ENCODE data around the gene LAD1. TPM values are rescaled to one million over a fixed set of nuclear protein-coding genes. Genes with fewer than 3 reads are reported as not detected.

Gene LAD1
- total RNA-seq, 1 donor from 2014 or later: 1.2 TPM

DNA sequence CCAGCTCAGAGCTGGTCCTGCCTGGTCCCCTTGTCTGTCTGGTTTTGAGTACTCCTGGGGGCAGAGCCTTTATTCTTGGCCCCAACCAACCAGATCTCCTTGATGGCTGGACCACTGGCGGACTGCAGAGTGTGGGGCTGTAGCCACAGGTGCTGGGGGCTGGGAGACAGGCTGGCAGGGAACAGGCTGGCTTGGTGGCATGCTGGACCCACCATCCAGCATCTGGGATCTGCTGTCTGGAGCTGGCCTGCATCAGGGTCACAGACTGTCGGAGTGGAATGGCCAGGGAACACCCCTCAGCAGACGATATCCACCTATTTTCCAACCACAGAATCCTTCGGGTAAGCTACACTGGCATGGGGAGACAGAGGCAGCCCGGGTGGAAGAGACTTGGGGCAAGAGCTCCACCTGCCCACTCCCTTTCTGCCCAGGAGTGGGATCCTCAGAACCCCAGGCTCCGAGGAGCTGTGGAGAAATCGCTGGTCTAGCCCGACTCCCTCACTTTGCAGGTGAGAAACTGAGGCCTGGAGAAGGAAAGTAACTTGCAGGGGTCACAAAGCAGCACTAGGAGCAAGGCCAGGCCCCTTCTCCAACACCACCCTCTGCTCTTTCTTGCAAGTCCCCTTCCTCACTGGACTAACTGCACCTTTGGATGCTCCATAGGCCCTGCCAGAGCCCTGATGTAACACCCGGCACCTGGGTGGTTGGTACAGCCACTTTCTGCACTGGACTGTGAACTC is 62.2 kb downstream of the LAD1 start:
- FAIRE-seq (no peak), DNase-seq (ENCODE audit: low read depth) (no peak)
- Histone ChIP-seq H3K9ac (ENCODE audit: low read length) (no peak overlapping the region), H3K27me3 (ENCODE audit: insufficient read depth, low read length) (peaks cover 14% of the 10 kb centered on the region), H3K9me3 (ENCODE audit: insufficient read depth, low read depth, low read length) (no peaks in the 10 kb centered on the region), H3K27ac (ENCODE audit: low read depth, low read length) (no peak overlapping the region), H2AFZ (ENCODE audit: low read depth, low read length) (no peak overlapping the region), H4K20me1 (ENCODE audit: insufficient read depth, low read length) (no peaks in the 10 kb centered on the region), H3K4me1 (ENCODE audit: insufficient read depth, low read length) (no peaks in the 10 kb centered on the region), H3K79me2 (ENCODE audit: insufficient read depth, low read length) (no peaks in the 10 kb centered on the region), H3K4me3 (ENCODE audit: insufficient read depth, low read depth, low read length) (no peak overlapping the region), H3K4me2 (ENCODE audit: low read length) (no peak overlapping the region), H3K36me3 (ENCODE audit: insufficient read depth, low read length) (no peaks in the 10 kb centered on the region)
- no peaks in the 10 kb centered on the region for H3K36me3 Mint-ChIP-seq (ENCODE audit: low read depth, unreplicated experiment)
- H3K9me3 Mint-ChIP-seq (ENCODE audit: unreplicated experiment): peaks cover 6% of the 10 kb centered on the region
- no peaks in the 10 kb centered on the region for H3K4me1 Mint-ChIP-seq (ENCODE audit: low read depth, unreplicated experiment)
- TF ChIP-seq, protein P1, sequence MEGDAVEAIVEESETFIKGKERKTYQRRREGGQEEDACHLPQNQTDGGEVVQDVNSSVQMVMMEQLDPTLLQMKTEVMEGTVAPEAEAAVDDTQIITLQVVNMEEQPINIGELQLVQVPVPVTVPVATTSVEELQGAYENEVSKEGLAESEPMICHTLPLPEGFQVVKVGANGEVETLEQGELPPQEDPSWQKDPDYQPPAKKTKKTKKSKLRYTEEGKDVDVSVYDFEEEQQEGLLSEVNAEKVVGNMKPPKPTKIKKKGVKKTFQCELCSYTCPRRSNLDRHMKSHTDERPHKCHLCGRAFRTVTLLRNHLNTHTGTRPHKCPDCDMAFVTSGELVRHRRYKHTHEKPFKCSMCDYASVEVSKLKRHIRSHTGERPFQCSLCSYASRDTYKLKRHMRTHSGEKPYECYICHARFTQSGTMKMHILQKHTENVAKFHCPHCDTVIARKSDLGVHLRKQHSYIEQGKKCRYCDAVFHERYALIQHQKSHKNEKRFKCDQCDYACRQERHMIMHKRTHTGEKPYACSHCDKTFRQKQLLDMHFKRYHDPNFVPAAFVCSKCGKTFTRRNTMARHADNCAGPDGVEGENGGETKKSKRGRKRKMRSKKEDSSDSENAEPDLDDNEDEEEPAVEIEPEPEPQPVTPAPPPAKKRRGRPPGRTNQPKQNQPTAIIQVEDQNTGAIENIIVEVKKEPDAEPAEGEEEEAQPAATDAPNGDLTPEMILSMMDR (IDR thresholded peaks at IDR 0.05; ENCODE audit: insufficient read depth, low read depth, low read length): no peak
- no peak for TF ChIP-seq EZH2 (IDR thresholded peaks at IDR 0.05; ENCODE audit: insufficient read depth, low read length)
- H3K27me3 Mint-ChIP-seq (ENCODE audit: low read depth, unreplicated experiment): peaks cover 41% of the 10 kb centered on the region
- H3K27ac Mint-ChIP-seq (ENCODE audit: unreplicated experiment): no peak overlapping the region
- H3K4me3 Mint-ChIP-seq (ENCODE audit: unreplicated experiment): peak overlapping the region; percentile 51

DNA sequence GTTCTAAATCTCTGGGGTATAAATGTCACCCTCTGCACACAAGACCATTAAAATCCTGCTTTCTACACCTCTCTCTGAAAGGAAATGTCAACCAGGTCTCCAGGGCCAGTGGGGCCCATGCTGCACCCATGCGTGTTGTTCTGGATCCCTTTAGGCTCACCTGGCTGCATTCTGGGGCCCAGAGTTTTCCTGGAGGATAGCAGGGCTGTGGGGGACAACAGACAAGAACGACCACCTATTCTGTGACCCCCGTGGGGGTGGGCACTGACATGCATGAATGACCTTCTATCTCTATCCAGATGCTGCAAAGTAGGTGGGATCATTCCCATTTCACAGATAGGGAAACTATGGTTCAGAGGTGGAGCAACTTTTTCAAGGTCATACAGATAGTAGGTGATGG is 63.2 kb downstream of the LAD1 start:
- TF ChIP-seq, protein P1 (IDR thresholded peaks at IDR 0.05; ENCODE audit: insufficient read depth, low read depth, low read length): no peak
- TF ChIP-seq EZH2 (IDR thresholded peaks at IDR 0.05; ENCODE audit: insufficient read depth, low read length): no peak
- peaks cover 8% of the 10 kb centered on the region for H3K27me3 ChIP-seq (ENCODE audit: insufficient read depth, low read length)
- H3K9ac ChIP-seq (ENCODE audit: low read length): no peak overlapping the region
- DNase-seq (ENCODE audit: low read depth): no peak
- Mint-ChIP-seq H3K4me3 (ENCODE audit: unreplicated experiment) (no peak overlapping the region), H3K27ac (ENCODE audit: unreplicated experiment) (no peak overlapping the region), H3K36me3 (ENCODE audit: low read depth, unreplicated experiment) (no peaks in the 10 kb centered on the region), H3K27me3 (ENCODE audit: low read depth, unreplicated experiment) (peaks cover 48% of the 10 kb centered on the region), H3K9me3 (ENCODE audit: unreplicated experiment) (peaks cover 2% of the 10 kb centered on the region), H3K4me1 (ENCODE audit: low read depth, unreplicated experiment) (no peaks in the 10 kb centered on the region)
- H2AFZ ChIP-seq (ENCODE audit: low read depth, low read length): no peak overlapping the region
- no peaks in the 10 kb centered on the region for H3K9me3 ChIP-seq (ENCODE audit: insufficient read depth, low read depth, low read length)
- H3K4me1 ChIP-seq (ENCODE audit: insufficient read depth, low read length): no peaks in the 10 kb centered on the region
- FAIRE-seq: no peak
- no peaks in the 10 kb centered on the region for H4K20me1 ChIP-seq (ENCODE audit: insufficient read depth, low read length)
- H3K36me3 ChIP-seq (ENCODE audit: insufficient read depth, low read length): no peaks in the 10 kb centered on the region
- H3K4me2 ChIP-seq (ENCODE audit: low read length): no peak overlapping the region
- H3K4me3 ChIP-seq (ENCODE audit: insufficient read depth, low read depth, low read length): no peak overlapping the region
- no peaks in the 10 kb centered on the region for H3K79me2 ChIP-seq (ENCODE audit: insufficient read depth, low read length)
- no peak overlapping the region for H3K27ac ChIP-seq (ENCODE audit: low read depth, low read length)

DNA sequence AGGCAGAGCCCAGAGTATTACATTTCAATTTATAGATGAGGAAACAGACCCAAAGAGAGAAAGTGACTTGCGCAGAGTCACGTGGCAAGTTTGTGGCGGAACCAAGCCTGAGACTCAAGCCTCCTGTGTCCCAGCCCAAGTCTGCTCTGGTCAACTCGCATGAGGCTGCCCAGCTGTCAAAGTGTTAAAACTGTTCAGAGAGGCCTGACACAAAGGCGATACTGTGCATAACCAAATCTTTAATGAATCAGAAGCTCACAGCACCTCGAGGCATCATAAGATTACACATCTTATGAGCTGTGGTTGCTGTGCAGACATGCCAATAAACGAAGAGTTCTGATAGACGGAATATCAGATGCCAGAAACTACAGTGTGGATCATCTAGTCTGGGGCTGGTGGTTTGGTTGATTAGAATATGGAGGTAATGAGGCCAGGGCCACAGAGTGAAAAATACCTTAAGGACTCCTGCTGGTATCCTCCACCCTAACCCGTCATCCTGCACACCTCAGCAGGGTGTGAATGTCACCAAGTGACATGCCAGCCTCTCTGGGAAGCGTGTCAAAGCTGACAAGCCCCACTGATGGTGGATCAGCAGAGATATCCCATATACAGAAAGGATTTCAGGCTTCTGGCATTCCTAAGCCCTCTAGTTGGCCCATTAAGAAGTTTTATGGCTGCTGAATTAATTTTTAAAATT is 63.8 kb downstream of the LAD1 start:
- no peak overlapping the region for H2AFZ ChIP-seq (ENCODE audit: low read depth, low read length)
- peaks cover 2% of the 10 kb centered on the region for H3K9me3 Mint-ChIP-seq (ENCODE audit: unreplicated experiment)

More for the DNA sequence above, 63.8 kb downstream of the LAD1 start:
- H3K79me2 ChIP-seq (ENCODE audit: insufficient read depth, low read length): no peaks in the 10 kb centered on the region
- Mint-ChIP-seq H3K36me3 (ENCODE audit: low read depth, unreplicated experiment) (no peaks in the 10 kb centered on the region), H3K27ac (ENCODE audit: unreplicated experiment) (no peak overlapping the region), H3K27me3 (ENCODE audit: low read depth, unreplicated experiment) (peaks cover 52% of the 10 kb centered on the region), H3K4me1 (ENCODE audit: low read depth, unreplicated experiment) (no peaks in the 10 kb centered on the region), H3K4me3 (ENCODE audit: unreplicated experiment) (no peak overlapping the region)
- H3K27ac ChIP-seq (ENCODE audit: low read depth, low read length): no peak overlapping the region
- H3K27me3 ChIP-seq (ENCODE audit: insufficient read depth, low read length): peaks cover 6% of the 10 kb centered on the region
- TF ChIP-seq, protein P1 (IDR thresholded peaks at IDR 0.05; ENCODE audit: insufficient read depth, low read depth, low read length): no peak
- TF ChIP-seq EZH2 (IDR thresholded peaks at IDR 0.05; ENCODE audit: insufficient read depth, low read length): no peak
- no peaks in the 10 kb centered on the region for H3K36me3 ChIP-seq (ENCODE audit: insufficient read depth, low read length)
- H4K20me1 ChIP-seq (ENCODE audit: insufficient read depth, low read length): no peaks in the 10 kb centered on the region
- H3K4me3 ChIP-seq (ENCODE audit: insufficient read depth, low read depth, low read length): no peak overlapping the region
- no peak overlapping the region for H3K4me2 ChIP-seq (ENCODE audit: low read length)
- no peaks in the 10 kb centered on the region for H3K9me3 ChIP-seq (ENCODE audit: insufficient read depth, low read depth, low read length)
- FAIRE-seq: no peak
- DNase-seq (ENCODE audit: low read depth): no peak
- H3K4me1 ChIP-seq (ENCODE audit: insufficient read depth, low read length): no peaks in the 10 kb centered on the region
- no peak overlapping the region for H3K9ac ChIP-seq (ENCODE audit: low read length)

All from astrocyte (in vitro differentiated cells and primary cell).